Mesenchymal stem cell (in vitro differentiated cells and primary cell): ENCODE data around the gene SPINK7.
"Not testable (repeated sequence)": the region's sequence is repeated elsewhere in the genome, so short reads cannot be mapped to it uniquely, and the experiment has no call there.

Experiments
- DNase-seq: peaks from one replicate; pipeline ENCODE4 v3.0.0-alpha.2; 2013
- H2AFZ ChIP-seq: one replicate; pipeline ENCODE4 v1.6.1; 2013; ENCODE audit warnings: low read depth, mild to moderate bottlenecking, control low read depth, inconsistent platforms, low read length, moderate library complexity
- H2AK5ac ChIP-seq: 2 replicates; pipeline ENCODE4 v1.6.1; 2013; ENCODE audit warnings: low read length, moderate library complexity, mild to moderate bottlenecking, inconsistent platforms; ENCODE audit not compliant: severe bottlenecking
- H2BK120ac ChIP-seq: one replicate; pipeline ENCODE4 v1.6.1; 2013; ENCODE audit warnings: low read depth, mild to moderate bottlenecking, inconsistent platforms, low read length, moderate library complexity
- H2BK12ac ChIP-seq, 2 experiments: one replicate each; pipeline ENCODE4 v1.6.1; 2013; ENCODE audit warnings: inconsistent platforms in 2 of 2, low read length in 2 of 2, mild to moderate bottlenecking in 2 of 2, moderate library complexity in 2 of 2, control low read depth in 1 of 2
- H2BK15ac ChIP-seq: one replicate; pipeline ENCODE4 v1.6.1; 2013; ENCODE audit warnings: mild to moderate bottlenecking, low read depth, inconsistent platforms; ENCODE audit not compliant: poor library complexity, severe bottlenecking
- H2BK5ac ChIP-seq: 2 replicates; pipeline ENCODE4 v1.6.1; 2013; ENCODE audit warnings: low read depth, mild to moderate bottlenecking, low read length, control low read depth, inconsistent platforms; ENCODE audit not compliant: poor library complexity, severe bottlenecking
- H3K14ac ChIP-seq, 2 experiments: one replicate each; pipeline ENCODE4 v1.6.1; 2013; ENCODE audit warnings: inconsistent platforms in 2 of 2, low read length in 2 of 2, control low read depth in 1 of 2, mild to moderate bottlenecking in 1 of 2, moderate library complexity in 1 of 2
- H3K18ac ChIP-seq, 2 experiments: one replicate each; pipeline ENCODE4 v1.6.1; 2013; ENCODE audit warnings: inconsistent platforms in 2 of 2, low read length in 2 of 2, control low read depth in 1 of 2, low read depth in 1 of 2, mild to moderate bottlenecking in 1 of 2
- H3K23ac ChIP-seq, 2 experiments: one replicate each; pipeline ENCODE4 v1.6.1; 2013; ENCODE audit warnings: inconsistent platforms in 2 of 2, low read length in 2 of 2, mild to moderate bottlenecking in 2 of 2, moderate library complexity in 2 of 2, control low read depth in 1 of 2
- H3K27ac ChIP-seq: 2 replicates; pipeline ENCODE4 v1.5.1; 2013; ENCODE audit warnings: mild to moderate bottlenecking, moderate library complexity, low read length, control low read depth, inconsistent platforms; ENCODE audit not compliant: poor library complexity, severe bottlenecking
- H3K27me3 ChIP-seq, 2 experiments: 2 replicates each; pipeline versions ENCODE4 v1.6.1 to v1.7.0; 2013; ENCODE audit warnings: low read length in 2 of 2, mild to moderate bottlenecking in 2 of 2, moderate library complexity in 2 of 2, control low read depth in 1 of 2, inconsistent platforms in 1 of 2; ENCODE audit not compliant: control insufficient read depth in 1 of 2, insufficient read depth in 1 of 2
- H3K36me3 ChIP-seq, 2 experiments: 2 replicates each; pipeline versions ENCODE4 v1.6.1 to v1.7.0; 2013; ENCODE audit warnings: low read length in 2 of 2, control low read depth in 1 of 2, inconsistent platforms in 1 of 2, low read depth in 1 of 2, mild to moderate bottlenecking in 1 of 2; ENCODE audit not compliant: insufficient read depth in 2 of 2, control insufficient read depth in 1 of 2
- H3K4ac ChIP-seq, 2 experiments: one replicate each; pipeline ENCODE4 v1.6.1; 2013; ENCODE audit warnings: inconsistent platforms in 2 of 2, low read length in 2 of 2, mild to moderate bottlenecking in 2 of 2, moderate library complexity in 2 of 2, control low read depth in 1 of 2, low read depth in 1 of 2
- H3K4me1 ChIP-seq: 2 replicates; pipeline ENCODE4 v1.6.1; 2013; ENCODE audit warnings: low read depth, low read length, control low read depth; ENCODE audit not compliant: control insufficient read depth, insufficient read depth
- H3K4me2 ChIP-seq: 2 replicates; pipeline ENCODE4 v1.6.1; 2013; ENCODE audit warnings: low read length, mild to moderate bottlenecking, inconsistent platforms; ENCODE audit not compliant: poor library complexity, severe bottlenecking
- H3K4me3 ChIP-seq, 2 experiments: 2 replicates each; pipeline versions ENCODE4 v1.5.1 to v1.7.0; 2013; ENCODE audit warnings: low read length in 2 of 2, mild to moderate bottlenecking in 2 of 2, control low read depth in 1 of 2, low read depth in 1 of 2; ENCODE audit not compliant: insufficient read depth in 1 of 2
- H3K79me1 ChIP-seq: replicated peaks from 2 replicates; pipeline ENCODE4 v1.6.1; 2013; ENCODE audit warnings: mild to moderate bottlenecking, control low read depth, low read length, inconsistent platforms; ENCODE audit not compliant: poor library complexity, severe bottlenecking
- H3K9ac ChIP-seq: 2 replicates; pipeline ENCODE4 v1.7.0; 2013; ENCODE audit warnings: mild to moderate bottlenecking, low read length, moderate library complexity
- H3K9me3 ChIP-seq: 2 replicates; pipeline ENCODE4 v1.7.0; 2013; ENCODE audit warnings: mild to moderate bottlenecking, low read length; ENCODE audit not compliant: control insufficient read depth
- H4K8ac ChIP-seq: one replicate; pipeline ENCODE4 v1.6.1; 2013; ENCODE audit warnings: inconsistent platforms, mild to moderate bottlenecking, low read length, moderate library complexity
- H4K91ac ChIP-seq: one replicate; pipeline ENCODE4 v1.6.1; 2013; ENCODE audit warnings: mild to moderate bottlenecking, low read length, inconsistent platforms
- WGBS: methylation state at CpG from one replicate; pipeline ENCODE4 v1.1.7; 2013; ENCODE audit warnings: mixed read lengths; 5-methylcytosine and 5-hydroxymethylcytosine counted together

Gene SPINK7

GRCh38 chr5:148280893-148281292 lies 31.3 kb upstream of the SPINK7 start:
- H2BK5ac ChIP-seq, H2AFZ ChIP-seq, H3K9ac ChIP-seq, H3K4me2 ChIP-seq, H3K14ac ChIP-seq, H3K27ac ChIP-seq, H3K18ac ChIP-seq, H2BK15ac ChIP-seq, H3K23ac ChIP-seq, H4K8ac ChIP-seq, H2BK12ac ChIP-seq, H2AK5ac ChIP-seq, H4K91ac ChIP-seq, H3K79me1 ChIP-seq, H3K4ac ChIP-seq, H3K27me3 ChIP-seq, H2BK120ac ChIP-seq, H3K36me3 ChIP-seq, H3K9me3 ChIP-seq, H3K4me1 ChIP-seq, H3K4me3 ChIP-seq: not testable (repeated sequence)
- peak; percentile 23 for DNase-seq
- WGBS = 7% methylated on average over 5 of the region's 5 CpGs

GRCh38 chr5:148281336-148281735 lies 30.9 kb upstream of the SPINK7 start:
- H3K4me2 ChIP-seq, H2BK120ac ChIP-seq, H2AK5ac ChIP-seq, H3K9ac ChIP-seq, DNase-seq, H3K79me1 ChIP-seq, H3K27me3 ChIP-seq, H2AFZ ChIP-seq, H4K8ac ChIP-seq, H3K14ac ChIP-seq, H3K23ac ChIP-seq, H4K91ac ChIP-seq, H3K18ac ChIP-seq, H3K4me1 ChIP-seq, H3K4me3 ChIP-seq, H3K27ac ChIP-seq, H2BK15ac ChIP-seq, H3K9me3 ChIP-seq, H3K4ac ChIP-seq, H2BK5ac ChIP-seq, H3K36me3 ChIP-seq: not testable (repeated sequence)
- H2BK12ac ChIP-seq = peak overlapping the region in 1 of 2 experiments; percentile 54
- WGBS = 89% methylated on average over 4 of the region's 4 CpGs

GRCh38 chr5:148290271-148291195 lies 21.7 kb upstream of the SPINK7 start:
- H3K27me3 ChIP-seq = no peaks in the 10 kb centered on the region
- no peak overlapping the region for H2AK5ac ChIP-seq
- 38% methylated on average over 3 of the region's 6 CpGs for WGBS
- no peak overlapping the region for H4K8ac ChIP-seq
- no peak overlapping the region for H2BK15ac ChIP-seq
- no peak overlapping the region for H3K4ac ChIP-seq
- no peak overlapping the region for H3K27ac ChIP-seq
- no peak overlapping the region for H2BK12ac ChIP-seq
- H3K14ac ChIP-seq = no peak overlapping the region
- no peak overlapping the region for H3K4me2 ChIP-seq
- H3K4me3 ChIP-seq = no peak overlapping the region
- no peak overlapping the region for H4K91ac ChIP-seq
- no peak overlapping the region for H2BK120ac ChIP-seq
- no peak overlapping the region for H2BK5ac ChIP-seq
- H3K9ac ChIP-seq = no peak overlapping the region
- peak; percentile 50 for DNase-seq
- no peaks in the 10 kb centered on the region for H3K79me1 ChIP-seq
- H3K9me3 ChIP-seq = no peaks in the 10 kb centered on the region
- no peak overlapping the region for H3K18ac ChIP-seq
- H3K36me3 ChIP-seq = no peaks in the 10 kb centered on the region
- H3K23ac ChIP-seq = no peak overlapping the region
- H2AFZ ChIP-seq = no peak overlapping the region
- no peaks in the 10 kb centered on the region for H3K4me1 ChIP-seq

GRCh38 chr5:148297731-148298130 lies 14.5 kb upstream of the SPINK7 start:
- DNase-seq = no peak
- H3K79me1 ChIP-seq = no peaks in the 10 kb centered on the region
- no peak overlapping the region for H3K27ac ChIP-seq
- H3K14ac ChIP-seq = no peak overlapping the region
- H3K4ac ChIP-seq = no peak overlapping the region
- H3K4me2 ChIP-seq = no peak overlapping the region
- no peak overlapping the region for H2BK120ac ChIP-seq
- H2BK15ac ChIP-seq = no peak overlapping the region
- H3K4me3 ChIP-seq = no peak overlapping the region
- no peak overlapping the region for H4K91ac ChIP-seq
- H3K9ac ChIP-seq = no peak overlapping the region
- no peak overlapping the region for H2BK5ac ChIP-seq
- no peak overlapping the region for H2BK12ac ChIP-seq
- H2AK5ac ChIP-seq = no peak overlapping the region
- no peak overlapping the region for H3K18ac ChIP-seq
- no peak overlapping the region for H4K8ac ChIP-seq
- 59% methylated on average over 4 of the region's 4 CpGs for WGBS
- H3K4me1 ChIP-seq = no peaks in the 10 kb centered on the region
- H3K23ac ChIP-seq = no peak overlapping the region
- H3K36me3 ChIP-seq = no peaks in the 10 kb centered on the region
- H3K27me3 ChIP-seq = no peaks in the 10 kb centered on the region
- no peaks in the 10 kb centered on the region for H3K9me3 ChIP-seq
- H2AFZ ChIP-seq = no peak overlapping the region
